H1 (cell line): ENCODE results near the gene NOL4L. TPM values are rescaled to one million over a fixed set of nuclear protein-coding genes. Genes with fewer than 3 reads are reported as not detected.

Source experiments
- TCF12 ChIP-seq: IDR thresholded peaks from 2 replicates; pipeline ENCODE4 v1.6.1; 2011; ENCODE audit warnings: low read depth, mild to moderate bottlenecking, low read length
- polyA plus RNA-seq, 7 experiments: library from polyadenylated mRNA; depleted of rRNA in 3 of 7; stranded (reverse) in 5 of 7; unstranded in 2 of 7; fragments of >200 nt in 5 of 7; fragments of 200-250 nt in 2 of 7; gene quantifications; 1 replicate in 5 of 7; 2 replicates in 1 of 7; 4 replicates in 1 of 7; pipeline versions ENCODE4 v1.2.1 to v1.2.3, GENCODE V29; 2011 to 2013; ENCODE audit warnings: missing spikeins in 2 of 7, mixed read lengths in 2 of 7
- total RNA-seq: library from RNA; stranded (reverse); fragmentation: NEBNext Ultra II Directional; extraction: Animal tissue kit (Norgen Biotek cat#: 25700); gene quantifications from 2 replicates; pipeline ENCODE4 v1.2.1, GENCODE V29; 2021
- TF ChIP-seq, protein P1 (sequence below): IDR thresholded peaks from 2 replicates; pipeline ENCODE4 v1.6.1; 2012; ENCODE audit warnings: inconsistent platforms

Gene NOL4L
- total and polyA plus RNA-seq, 2 of the 8 experiments (the other 6 are each of a cell fraction or from before 2014, with no cell fraction given) = 15.3 to 23.7 TPM

- TF ChIP-seq, protein P1, sequence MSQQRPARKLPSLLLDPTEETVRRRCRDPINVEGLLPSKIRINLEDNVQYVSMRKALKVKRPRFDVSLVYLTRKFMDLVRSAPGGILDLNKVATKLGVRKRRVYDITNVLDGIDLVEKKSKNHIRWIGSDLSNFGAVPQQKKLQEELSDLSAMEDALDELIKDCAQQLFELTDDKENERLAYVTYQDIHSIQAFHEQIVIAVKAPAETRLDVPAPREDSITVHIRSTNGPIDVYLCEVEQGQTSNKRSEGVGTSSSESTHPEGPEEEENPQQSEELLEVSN = no peak
- TF ChIP-seq TCF12 = no peak
Observed at GRCh38 chr20:32481311-32482142, 103.6 kb downstream of the NOL4L start (continued).
